Kidney tubule cell (primary cell): Measurements from ENCODE around the gene TTC31.
"Not testable (repeated sequence)": the region's sequence is repeated elsewhere in the genome, so short reads cannot be mapped to it uniquely, and the experiment has no call there.

Source experiments
- DNase-seq: peaks from one replicate; pipeline ENCODE4 v3.0.0-alpha.2; 2018; ENCODE audit warnings: low spot score

TTC31 gene

DNA sequence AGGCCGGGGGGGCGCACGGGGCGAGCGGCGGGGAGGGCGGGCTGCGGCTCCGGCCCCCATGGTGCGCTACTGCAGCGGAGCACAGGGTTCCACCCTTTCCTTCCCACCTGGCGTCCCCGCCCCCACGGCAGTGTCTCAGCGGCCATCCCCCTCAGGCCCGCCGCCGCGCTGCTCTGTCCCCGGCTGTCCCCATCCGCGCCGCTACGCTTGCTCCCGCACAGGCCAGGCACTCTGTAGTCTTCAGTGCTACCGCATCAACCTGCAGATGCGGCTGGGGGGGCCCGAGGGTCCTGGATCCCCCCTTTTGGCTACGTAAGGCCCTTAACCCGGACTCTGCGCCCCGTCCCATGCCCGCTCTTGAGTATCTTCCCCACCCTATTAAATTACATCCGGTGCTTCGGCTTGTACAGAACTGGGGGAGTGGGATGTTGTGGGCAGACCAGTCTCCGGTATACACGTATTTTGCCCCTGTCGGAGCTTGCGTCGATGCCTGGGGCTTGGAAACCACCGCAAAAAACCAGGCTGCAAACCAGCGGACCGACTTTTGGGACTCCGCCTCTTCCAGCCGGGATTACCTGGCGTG lies 25.2 kb upstream of the TTC31 start:
- peak; percentile 64 for DNase-seq

- DNase-seq: peak; percentile 100
Observed at GRCh38 chr2:74458132-74458937, 24.5 kb upstream of the TTC31 start, which contains the start of gene WBP1. WBP1 (plus strand) TSS chr2:74458438; CDS start chr2:74458603, 165 bp downstream.

DNA sequence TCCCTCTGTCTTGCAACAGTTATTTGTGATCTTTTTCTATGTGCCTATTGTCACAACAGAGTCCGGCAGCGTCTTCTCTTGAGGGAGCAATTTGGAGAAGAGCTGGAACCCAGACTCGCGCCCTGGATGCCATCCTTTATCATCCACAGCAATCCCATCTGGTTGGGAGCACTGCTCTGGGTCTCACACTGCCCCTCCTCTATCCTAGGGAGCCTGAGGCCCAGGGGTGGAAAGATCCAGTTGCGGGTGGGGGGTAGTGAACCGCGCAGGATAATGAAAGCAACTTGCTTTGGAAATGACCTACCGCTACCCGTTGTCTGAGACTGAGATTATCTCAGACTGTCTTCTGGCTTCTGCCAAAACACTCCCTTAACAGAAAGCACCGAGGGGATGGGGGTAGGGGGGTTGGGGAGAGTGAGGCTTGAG lies 23.9 kb upstream of the TTC31 start:
- DNase-seq: peak; percentile 28

DNA sequence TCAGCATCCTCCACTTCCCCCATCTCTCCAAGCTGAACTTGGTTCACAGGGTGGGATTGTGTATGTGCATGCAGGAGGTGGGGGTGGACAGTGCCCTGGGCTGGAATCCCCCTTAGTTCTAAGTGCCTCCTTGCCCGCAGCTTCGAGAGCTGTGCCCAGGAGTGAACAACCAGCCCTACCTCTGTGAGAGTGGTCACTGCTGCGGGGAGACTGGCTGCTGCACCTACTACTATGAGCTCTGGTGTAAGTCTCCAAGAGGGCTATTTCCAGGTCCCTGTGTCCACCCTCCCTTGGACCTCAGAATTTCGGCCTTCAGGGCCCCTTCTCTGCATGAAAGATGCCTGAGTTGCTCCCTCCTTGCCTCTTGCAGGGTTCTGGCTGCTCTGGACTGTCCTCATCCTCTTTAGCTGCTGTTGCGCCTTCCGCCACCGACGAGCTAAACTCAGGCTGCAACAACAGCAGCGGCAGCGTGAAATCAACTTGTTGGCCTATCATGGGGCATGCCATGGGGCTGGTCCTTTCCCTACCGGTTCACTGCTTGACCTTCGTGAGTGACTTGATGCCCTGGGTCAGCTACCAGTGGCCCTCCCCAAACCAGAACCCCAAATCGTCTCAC lies 23.3 kb upstream of the TTC31 start:
- DNase-seq: not testable (repeated sequence)

GRCh38 chr2:74460187-74460586 lies 22.7 kb upstream of the TTC31 start:
- DNase-seq: not testable (repeated sequence)

DNA sequence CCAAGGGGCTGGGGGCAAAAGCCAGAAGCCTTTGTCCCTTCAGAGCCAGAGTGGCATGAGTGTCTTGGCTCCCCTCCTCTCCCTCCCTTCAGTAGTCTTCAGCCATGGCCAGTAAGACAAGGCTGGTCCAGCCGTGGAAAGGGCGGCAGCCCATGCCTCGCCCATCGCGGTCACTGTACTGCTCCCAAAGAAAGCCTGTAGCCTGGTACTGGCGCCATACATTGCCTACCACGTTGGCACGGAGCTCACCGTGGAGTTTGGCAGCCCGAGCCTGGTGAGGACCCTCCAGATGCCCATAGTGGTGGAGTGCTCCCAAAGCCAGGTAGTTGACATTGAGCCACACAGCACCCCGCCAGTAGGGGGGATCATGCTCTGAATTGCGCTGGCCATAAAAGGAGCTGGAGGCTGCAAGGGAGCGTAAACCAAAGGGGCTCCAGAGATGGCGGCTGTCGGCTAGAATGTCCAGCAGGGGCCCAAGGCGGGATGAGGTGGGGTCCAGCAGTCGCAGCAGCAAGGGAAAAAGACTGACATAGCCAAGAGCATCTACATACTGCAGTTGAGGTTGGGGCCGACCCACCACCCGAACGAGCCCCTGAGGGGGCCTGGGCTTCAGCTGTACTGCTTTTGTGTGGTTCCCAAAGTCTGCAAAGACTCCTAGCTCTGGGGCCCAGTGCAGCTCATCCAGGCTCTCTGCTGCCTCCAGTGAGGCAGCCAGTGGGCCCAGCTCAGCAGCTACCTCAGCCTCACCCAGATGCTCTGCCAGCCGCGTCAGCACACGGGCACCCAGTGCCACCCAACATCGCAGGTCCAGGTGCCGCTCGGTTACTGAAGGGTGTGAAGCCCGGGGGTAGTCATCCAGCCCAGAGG lies 21.5 kb upstream of the TTC31 start:
- no peak for DNase-seq

DNA sequence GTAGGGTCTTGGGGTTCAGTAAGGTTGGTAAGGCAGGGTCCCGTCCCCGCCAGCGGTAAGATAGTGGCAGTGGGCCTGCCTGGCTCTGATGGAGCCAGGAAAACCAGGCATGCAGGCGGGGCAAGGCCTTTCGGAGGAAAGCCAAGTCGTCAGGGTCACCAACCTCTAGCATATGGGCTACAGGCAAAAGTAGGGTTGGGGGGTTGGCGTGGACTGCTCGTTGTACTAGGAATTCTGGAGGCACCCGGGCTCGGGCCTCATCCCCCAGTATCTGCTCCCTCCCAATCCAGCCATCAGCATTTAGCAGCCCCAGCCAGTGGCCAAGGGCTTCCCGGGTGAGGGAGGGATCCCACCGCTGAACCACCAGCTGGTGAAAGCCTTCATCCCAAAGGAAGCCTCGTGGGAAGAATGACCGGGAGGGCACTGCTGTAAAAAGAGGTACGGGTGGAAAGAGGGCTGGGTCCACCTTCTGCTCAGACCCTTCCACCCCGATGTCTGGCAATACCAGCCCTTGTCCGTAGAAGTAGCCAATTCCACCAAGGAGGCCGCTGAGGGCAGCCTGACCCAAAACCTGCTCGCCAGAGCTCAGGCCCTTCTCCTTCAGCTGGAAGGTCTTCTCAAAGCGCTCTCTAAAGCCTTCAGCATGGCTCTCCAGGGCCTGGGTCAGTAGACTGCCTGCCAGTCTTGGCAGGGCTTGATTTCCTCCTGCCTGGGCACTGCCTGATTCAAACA lies 20.7 kb upstream of the TTC31 start:
- DNase-seq: no peak

- DNase-seq: no peak
Observed at GRCh38 chr2:74462786-74463105, 20.1 kb upstream of the TTC31 start.

DNA sequence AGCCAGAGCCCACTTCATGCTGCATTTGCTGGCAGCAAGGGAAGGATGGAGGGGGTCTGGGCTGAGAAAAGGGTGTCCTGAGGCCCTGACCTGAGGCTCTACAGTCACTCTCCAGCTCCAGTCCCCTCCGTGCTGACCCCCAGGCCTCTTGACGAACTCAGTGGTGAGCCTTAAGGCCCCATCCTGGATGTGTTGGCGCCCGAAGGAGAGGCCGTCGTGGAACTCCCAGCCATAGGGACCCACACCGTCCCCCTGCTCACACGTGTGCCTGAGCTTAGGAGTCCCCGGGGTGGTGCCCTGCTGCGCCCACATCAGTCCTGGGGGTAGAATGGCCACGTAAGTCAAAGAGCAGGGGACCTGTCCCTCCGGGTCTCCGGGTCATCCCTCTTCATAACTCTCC lies 18.5 kb upstream of the TTC31 start:
- peak; percentile 13 for DNase-seq

DNA sequence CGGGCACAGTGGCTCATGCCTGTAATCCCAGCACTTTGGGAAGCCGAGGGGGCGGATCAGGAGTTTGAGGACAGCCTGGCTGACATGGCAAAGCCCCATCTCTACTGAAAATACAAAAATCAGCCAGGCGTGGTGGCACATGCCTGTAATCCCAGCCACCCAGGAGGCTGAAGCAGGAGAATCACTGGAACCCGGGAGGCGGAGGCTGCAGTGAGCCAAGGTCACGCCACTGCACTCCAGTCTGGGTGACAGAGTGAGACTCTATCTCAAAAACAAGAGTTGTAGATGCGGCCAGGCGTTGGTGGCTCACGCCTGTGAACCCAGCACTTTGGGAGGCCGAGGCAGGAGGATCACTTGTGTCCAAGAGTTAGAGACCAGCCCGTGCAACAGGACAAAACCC lies 12.1 kb upstream of the TTC31 start:
- not testable (repeated sequence) for DNase-seq

DNA sequence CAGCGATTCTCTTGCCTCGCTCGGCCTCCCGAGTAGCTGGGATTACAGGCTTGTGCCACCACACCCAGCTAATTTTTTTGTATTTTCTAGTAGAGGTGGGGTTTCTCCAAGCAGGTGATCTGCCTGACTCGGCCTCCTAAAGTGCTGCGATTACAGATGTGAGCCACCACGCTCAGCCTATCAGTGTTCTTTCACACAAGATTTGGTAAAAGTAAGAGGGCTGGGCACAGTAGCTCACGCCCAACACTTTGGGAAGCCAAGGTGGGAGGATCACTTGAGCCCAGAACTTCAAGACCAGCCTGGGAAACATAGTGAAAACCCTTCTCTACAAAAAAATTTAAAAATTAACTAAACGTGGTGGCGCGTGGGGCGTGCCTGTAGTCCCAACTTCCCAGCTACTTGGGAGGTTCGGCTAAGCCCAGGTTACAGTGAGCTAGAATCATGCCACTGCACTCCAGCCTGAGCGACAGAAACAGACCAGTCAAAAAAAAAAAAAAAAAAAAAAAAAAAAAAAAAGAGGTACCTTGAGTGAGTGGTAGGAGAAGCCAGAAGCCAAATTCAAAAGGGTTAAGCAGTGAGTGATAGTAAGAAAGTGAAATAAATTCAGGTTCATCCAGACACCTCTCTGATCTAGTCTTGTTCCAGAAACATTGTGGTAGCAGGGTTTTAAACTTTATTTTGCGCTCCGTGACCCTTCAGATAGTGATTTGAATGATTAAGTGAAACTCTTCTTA lies 11.4 kb upstream of the TTC31 start:
- peak; percentile 28 for DNase-seq

DNA sequence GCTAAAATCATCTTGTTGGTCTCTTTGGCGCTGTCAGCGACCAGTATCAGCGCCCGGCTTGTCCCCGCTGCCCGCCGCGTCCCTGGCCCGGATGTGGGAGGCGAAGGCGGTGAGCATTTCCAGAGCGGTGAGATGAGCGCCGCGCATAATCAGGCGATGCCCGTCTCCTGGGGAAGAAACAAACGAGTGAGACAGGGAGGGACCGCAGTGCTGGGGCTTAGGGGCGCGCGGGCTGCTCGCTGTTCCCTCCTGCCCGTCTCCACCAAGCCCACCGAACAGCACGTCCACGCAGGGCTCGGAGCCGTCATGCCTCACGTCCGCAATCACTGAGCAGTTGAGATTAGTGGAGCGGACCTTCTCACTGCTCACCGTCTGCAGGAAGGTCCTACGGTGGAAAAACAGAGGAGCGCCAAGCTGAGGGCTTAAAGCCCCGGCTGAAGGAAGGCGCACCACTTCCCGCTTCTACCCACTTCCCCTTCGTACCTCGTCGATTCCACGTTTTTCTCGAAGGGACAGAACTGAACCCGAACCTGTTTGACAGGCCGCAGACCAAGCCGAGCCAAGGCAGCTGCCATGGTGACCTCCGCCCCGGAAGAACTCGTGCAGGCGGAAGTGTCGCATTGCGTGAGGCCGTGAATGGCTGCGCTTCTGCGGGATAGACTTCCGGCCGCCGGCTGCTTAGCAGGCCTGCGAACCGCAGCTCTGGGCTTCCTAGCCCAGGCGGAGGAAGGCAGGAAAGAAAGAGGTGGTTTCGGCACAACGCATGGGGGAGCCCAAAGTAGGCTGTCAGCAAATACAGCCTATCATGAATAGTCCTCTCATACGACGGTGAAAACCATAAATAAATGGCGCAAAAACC lies 10.6 kb upstream of the TTC31 start, which contains the start of gene MRPL53:
Gene MRPL53, minus strand, starts transcription at position 595 of the 859 bp plus-strand sequence. Its CDS starts 20 bp downstream, at position 575.
- peak; percentile 93 for DNase-seq

GRCh38 chr2:74472945-74473258 lies 10.0 kb upstream of the TTC31 start:
- DNase-seq: no peak

- no peak for DNase-seq
Observed at GRCh38 chr2:74474481-74474880, 8.4 kb upstream of the TTC31 start.

DNA sequence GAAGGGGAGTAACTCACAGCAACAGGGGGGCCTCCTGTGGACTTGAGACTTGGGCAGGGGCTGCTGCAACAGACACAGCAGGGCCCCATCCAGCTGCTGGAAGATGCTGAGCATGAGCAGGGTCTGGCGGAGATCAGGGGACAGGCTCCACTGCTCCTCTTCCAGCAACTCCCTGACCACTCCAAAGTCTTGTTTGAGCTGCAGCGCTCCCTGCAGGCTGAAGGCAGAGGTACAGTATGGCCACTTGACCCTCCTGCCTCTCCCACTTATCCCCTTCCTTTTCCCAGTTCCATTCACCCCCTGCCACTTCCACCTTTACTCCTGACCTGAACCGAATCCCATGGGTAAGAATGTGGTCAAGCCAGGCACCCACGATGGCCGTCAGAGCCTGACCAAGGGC lies 8.0 kb upstream of the TTC31 start:
- no peak for DNase-seq

DNA sequence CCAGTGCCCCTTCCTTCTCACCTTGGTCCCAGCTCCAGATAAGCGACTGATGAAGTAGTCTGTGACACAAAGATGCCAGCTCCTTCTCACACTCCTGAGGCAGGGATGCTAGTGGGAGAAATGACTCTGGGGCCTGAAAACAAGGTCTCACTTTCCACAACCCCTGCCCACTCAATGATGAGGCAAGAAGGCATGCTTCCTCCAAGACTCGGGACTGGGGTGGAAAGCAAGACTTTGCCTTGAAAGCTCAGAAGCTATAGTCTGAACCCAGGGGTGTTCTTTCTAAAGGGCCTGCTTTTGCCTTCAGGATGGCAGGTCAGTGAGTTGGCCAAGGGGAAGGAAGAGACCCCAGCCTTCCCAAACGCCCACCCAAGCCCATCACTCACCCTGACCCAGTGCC lies 1.4 kb upstream of the TTC31 start:
- DNase-seq: no peak

DNA sequence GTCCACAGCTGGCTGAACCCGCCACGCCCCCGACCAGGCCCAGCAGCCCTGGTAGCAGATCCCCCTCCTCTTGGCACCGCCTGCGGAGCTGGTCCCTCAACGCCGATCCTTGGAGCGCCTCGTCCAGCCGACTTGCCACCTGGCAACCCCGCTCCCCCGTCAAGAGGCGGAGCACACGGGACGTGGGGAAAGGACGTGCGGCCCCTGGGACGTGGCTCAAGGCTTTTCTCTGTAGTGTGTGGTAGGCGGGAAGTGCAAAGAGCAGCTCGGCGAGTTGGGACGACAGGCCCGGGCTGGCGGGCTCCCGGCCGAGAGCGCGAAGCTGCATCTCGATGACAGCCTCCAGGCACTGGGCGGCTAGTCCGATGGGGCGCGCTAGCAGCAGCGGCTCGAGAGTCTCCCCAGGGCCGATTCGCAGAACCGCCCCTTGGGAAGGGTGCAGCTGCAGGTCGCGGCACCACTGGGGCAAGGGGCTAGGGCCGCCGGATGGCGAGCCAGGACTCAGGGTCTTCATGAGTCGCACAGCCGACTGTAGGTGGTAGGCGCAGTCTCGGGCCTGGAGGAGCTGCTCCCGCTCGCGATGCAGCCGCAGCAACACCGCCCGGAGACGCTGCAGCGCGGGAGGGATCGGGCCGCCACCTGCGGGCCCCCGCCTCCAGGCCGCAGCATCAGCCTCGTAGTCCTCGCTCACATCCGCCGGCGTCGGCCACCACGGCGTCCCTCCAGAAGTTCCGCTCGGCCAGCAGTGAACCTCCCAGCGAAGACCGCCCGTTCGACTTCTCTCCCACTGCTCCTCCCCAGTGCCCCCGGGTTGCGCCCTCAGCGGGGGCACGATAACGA lies 700 bp upstream of the TTC31 start:
- peak; percentile 38 for DNase-seq

- not testable (repeated sequence) for DNase-seq
Observed at GRCh38 chr2:74483675-74484164, 839 bp downstream of the TTC31 start.

- no peak for DNase-seq
Observed at GRCh38 chr2:74486141-74486540, 3.3 kb downstream of the TTC31 start.
